Smooth muscle cell (in vitro differentiated cells): ENCODE data around the gene FOCAD. TPM values are rescaled to one million over a fixed set of nuclear protein-coding genes. Genes with fewer than 3 reads are reported as not detected.

ENCODE experiments used
- DNase-seq: peaks from one replicate; lab custom pipeline; 2025; ENCODE audit not compliant: unreplicated experiment; lab: John Stamatoyannopoulos, UW
- H2AFZ ChIP-seq: fragments of 200-600 bp; sonication (generic); 2 replicates; pipeline ENCODE4 v1.6.0; 2016; ENCODE audit warnings: antibody characterized with exemption, low read depth, mild to moderate bottlenecking
- H3F3A ChIP-seq: fragments of 200-600 bp; sonication (generic); 2 replicates; pipeline ENCODE4 v1.6.0; 2017; ENCODE audit warnings: antibody characterized with exemption, low read depth
- H3K27ac ChIP-seq: fragments of 200-600 bp; sonication (generic); 2 replicates; pipeline ENCODE4 v1.5.1; 2016; ENCODE audit warnings: low read depth, mild to moderate bottlenecking
- H3K27me3 ChIP-seq: fragments of 200-600 bp; sonication (generic); 2 replicates; pipeline ENCODE4 v1.6.1; 2016; ENCODE audit warnings: low read depth, mild to moderate bottlenecking
- H3K36me3 ChIP-seq: fragments of 200-600 bp; sonication (generic); 2 replicates; pipeline ENCODE4 v1.5.1; 2016; ENCODE audit warnings: low read depth
- H3K4me1 ChIP-seq: fragments of 200-600 bp; sonication (generic); 2 replicates; pipeline ENCODE4 v1.5.1; 2016; ENCODE audit warnings: low read depth
- H3K4me2 ChIP-seq: fragments of 200-600 bp; sonication (generic); 2 replicates; pipeline ENCODE4 v1.6.0; 2016; ENCODE audit warnings: mild to moderate bottlenecking
- H3K4me3 ChIP-seq: fragments of 200-600 bp; sonication (generic); 2 replicates; pipeline ENCODE4 v1.5.1; 2016; ENCODE audit warnings: mild to moderate bottlenecking
- H3K79me2 ChIP-seq: fragments of 200-600 bp; sonication (generic); 2 replicates; pipeline ENCODE4 v1.6.0; 2016; ENCODE audit warnings: low read depth, mild to moderate bottlenecking
- H3K9ac ChIP-seq: fragments of 200-600 bp; sonication (generic); 2 replicates; pipeline ENCODE4 v1.6.0; 2016; ENCODE audit warnings: low read depth
- H3K9me3 ChIP-seq: fragments of 200-600 bp; sonication (generic); replicated peaks from 2 replicates; pipeline ENCODE4 v1.5.1; 2016; ENCODE audit warnings: low read depth
- H4K20me1 ChIP-seq: fragments of 200-600 bp; sonication (generic); 2 replicates; pipeline ENCODE4 v1.6.0; 2016; ENCODE audit warnings: low read depth
- WGBS: methylation state at CpG from one replicate; pipeline ENCODE4 v1.1.7; 2016; ENCODE audit warnings: low lambda C conversion rate; 5-methylcytosine and 5-hydroxymethylcytosine counted together
- polyA plus RNA-seq: library from polyadenylated mRNA; unstranded; fragments of >200 nt; fragmentation: Nextera tagmentation; extraction: Ambion mirVana; gene quantifications from 2 replicates; pipeline ENCODE4 v1.2.1, GENCODE V29; 2016
- total RNA-seq: library from RNA; depleted of rRNA; stranded (reverse); fragments of >200 nt; gene quantifications from 2 replicates; pipeline ENCODE4 v1.2.3, GENCODE V29; 2014
- TF ChIP-seq, protein P1 (sequence below): fragments of 200-600 bp; sonication (generic); IDR thresholded peaks from 2 replicates; pipeline ENCODE4 v1.5.1; 2017; ENCODE audit warnings: borderline replicate concordance, mild to moderate bottlenecking, antibody characterized with exemption; ENCODE audit not compliant: insufficient read depth, poor library complexity, severe bottlenecking

Gene FOCAD
- total and polyA plus RNA-seq, 2 experiments from 2014 or later: 31.0 to 106 TPM

DNA sequence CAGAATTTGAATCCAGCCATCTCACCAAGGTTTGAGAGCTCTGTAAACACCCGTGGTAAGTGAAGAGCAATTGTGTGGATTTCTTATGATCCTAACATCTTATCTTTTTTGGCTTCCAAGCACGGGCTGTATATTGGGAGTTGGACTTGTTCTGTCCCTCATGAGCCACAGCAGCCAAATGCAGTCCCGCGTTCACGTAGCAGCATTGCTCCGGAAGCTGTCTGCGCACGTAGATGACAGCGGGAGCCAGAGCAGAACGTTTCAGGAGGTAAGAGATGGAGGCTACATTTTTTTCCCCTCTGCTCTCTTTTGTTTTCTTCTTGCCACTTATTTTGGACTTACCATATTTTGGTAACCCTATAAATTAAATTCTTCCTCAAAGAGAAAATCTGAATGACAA lies 260.4 kb downstream of the FOCAD start:
- TF ChIP-seq, protein P1, sequence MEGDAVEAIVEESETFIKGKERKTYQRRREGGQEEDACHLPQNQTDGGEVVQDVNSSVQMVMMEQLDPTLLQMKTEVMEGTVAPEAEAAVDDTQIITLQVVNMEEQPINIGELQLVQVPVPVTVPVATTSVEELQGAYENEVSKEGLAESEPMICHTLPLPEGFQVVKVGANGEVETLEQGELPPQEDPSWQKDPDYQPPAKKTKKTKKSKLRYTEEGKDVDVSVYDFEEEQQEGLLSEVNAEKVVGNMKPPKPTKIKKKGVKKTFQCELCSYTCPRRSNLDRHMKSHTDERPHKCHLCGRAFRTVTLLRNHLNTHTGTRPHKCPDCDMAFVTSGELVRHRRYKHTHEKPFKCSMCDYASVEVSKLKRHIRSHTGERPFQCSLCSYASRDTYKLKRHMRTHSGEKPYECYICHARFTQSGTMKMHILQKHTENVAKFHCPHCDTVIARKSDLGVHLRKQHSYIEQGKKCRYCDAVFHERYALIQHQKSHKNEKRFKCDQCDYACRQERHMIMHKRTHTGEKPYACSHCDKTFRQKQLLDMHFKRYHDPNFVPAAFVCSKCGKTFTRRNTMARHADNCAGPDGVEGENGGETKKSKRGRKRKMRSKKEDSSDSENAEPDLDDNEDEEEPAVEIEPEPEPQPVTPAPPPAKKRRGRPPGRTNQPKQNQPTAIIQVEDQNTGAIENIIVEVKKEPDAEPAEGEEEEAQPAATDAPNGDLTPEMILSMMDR: no peak
- H3K4me1 ChIP-seq: no peaks in the 10 kb centered on the region
- WGBS: 92% methylated on average over 10 of the region's 10 CpGs
- no peaks in the 10 kb centered on the region for H3K36me3 ChIP-seq
- no peak overlapping the region for H3K9ac ChIP-seq
- no peak overlapping the region for H3K27ac ChIP-seq
- H3F3A ChIP-seq: peaks cover 4% of the 10 kb centered on the region
- peaks cover 5% of the 10 kb centered on the region for H4K20me1 ChIP-seq
- H3K4me3 ChIP-seq: no peak overlapping the region
- H3K79me2 ChIP-seq: no peaks in the 10 kb centered on the region
- DNase-seq: no peak
- no peaks in the 10 kb centered on the region for H3K9me3 ChIP-seq
- no peaks in the 10 kb centered on the region for H3K27me3 ChIP-seq
- no peak overlapping the region for H3K4me2 ChIP-seq
- H2AFZ ChIP-seq: no peak overlapping the region

DNA sequence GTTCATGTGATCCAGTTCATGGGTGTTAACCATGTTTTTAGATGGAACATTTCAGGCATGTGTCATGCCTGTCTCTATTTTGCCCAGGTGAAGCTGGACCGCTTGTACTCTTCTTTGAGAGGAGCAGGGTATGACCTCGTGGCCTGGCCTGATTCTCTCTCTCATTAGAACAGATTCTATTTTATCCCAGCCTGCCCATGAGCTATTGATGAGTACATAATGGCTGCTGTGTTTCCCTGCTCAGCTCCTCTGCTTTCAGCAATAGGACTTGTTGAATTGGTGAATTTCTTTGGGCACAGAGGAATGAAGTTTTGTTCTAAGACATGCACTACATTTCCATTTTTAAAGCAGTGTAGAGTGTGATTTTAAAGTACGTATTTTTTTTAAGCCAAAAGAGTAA lies 261.2 kb downstream of the FOCAD start:
- TF ChIP-seq, protein P1: no peak
- WGBS: 98% methylated on average over 3 of the region's 3 CpGs
- peaks cover 4% of the 10 kb centered on the region for H4K20me1 ChIP-seq
- no peak overlapping the region for H2AFZ ChIP-seq
- H3K4me3 ChIP-seq: no peak overlapping the region
- no peak for DNase-seq
- H3K79me2 ChIP-seq: no peaks in the 10 kb centered on the region
- H3K4me1 ChIP-seq: no peaks in the 10 kb centered on the region
- H3K4me2 ChIP-seq: no peak overlapping the region
- H3K36me3 ChIP-seq: no peaks in the 10 kb centered on the region
- no peaks in the 10 kb centered on the region for H3K27me3 ChIP-seq
- no peak overlapping the region for H3K27ac ChIP-seq
- peaks cover 3% of the 10 kb centered on the region for H3F3A ChIP-seq
- no peak overlapping the region for H3K9ac ChIP-seq
- H3K9me3 ChIP-seq: no peaks in the 10 kb centered on the region

DNA sequence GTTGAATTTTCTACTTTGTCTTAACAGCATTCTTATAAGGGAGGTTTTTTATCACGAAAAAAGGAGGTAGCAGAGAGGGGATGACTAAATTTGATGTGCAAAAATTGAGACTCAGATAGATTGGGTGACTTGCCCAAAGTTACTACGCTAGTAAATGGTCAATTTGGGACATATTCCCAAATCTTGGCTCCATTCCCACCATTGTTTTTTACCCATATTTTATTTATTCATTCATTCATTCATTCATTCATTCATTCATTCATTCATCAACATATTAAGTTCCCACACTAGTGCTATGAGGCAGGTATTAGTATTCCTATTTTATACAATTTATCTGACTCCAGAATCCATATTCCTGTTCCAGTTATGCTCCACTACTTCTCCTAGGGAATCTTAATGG lies 261.8 kb downstream of the FOCAD start:
- no peak overlapping the region for H3K27ac ChIP-seq
- WGBS: 93% methylated on average over 2 of the region's 2 CpGs
- no peaks in the 10 kb centered on the region for H3K36me3 ChIP-seq
- no peaks in the 10 kb centered on the region for H3K9me3 ChIP-seq
- no peak overlapping the region for H3K9ac ChIP-seq
- no peaks in the 10 kb centered on the region for H4K20me1 ChIP-seq
- H3F3A ChIP-seq: no peaks in the 10 kb centered on the region
- no peaks in the 10 kb centered on the region for H3K79me2 ChIP-seq
- no peaks in the 10 kb centered on the region for H3K4me1 ChIP-seq
- H3K4me3 ChIP-seq: no peak overlapping the region
- TF ChIP-seq, protein P1: no peak
- no peak overlapping the region for H3K4me2 ChIP-seq
- H2AFZ ChIP-seq: no peak overlapping the region
- no peaks in the 10 kb centered on the region for H3K27me3 ChIP-seq
- DNase-seq: no peak

DNA sequence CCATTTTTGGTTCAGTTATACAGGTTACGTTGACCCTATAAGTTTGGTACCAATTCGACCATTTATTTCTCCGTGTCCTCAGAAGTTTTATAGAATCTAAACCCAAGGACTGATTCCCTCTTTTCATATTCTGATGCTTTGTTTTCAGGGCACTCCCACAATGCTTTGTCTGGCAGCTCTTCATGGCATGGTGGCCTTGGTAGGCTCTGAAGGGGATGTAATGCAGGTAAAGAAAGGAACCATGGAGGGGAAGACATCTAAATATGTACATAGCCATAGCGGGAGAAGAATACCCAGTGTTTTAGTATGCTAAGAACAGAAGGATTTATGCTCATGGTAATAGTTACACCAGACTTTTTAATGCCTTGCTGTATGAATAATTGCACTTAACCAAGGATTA lies 264.6 kb downstream of the FOCAD start:
- Histone ChIP-seq H3K4me2 (no peak overlapping the region), H2AFZ (no peak overlapping the region), H3K4me3 (no peak overlapping the region), H4K20me1 (no peaks in the 10 kb centered on the region), H3K79me2 (no peaks in the 10 kb centered on the region), H3K27me3 (no peaks in the 10 kb centered on the region), H3K27ac (no peak overlapping the region), H3F3A (no peaks in the 10 kb centered on the region), H3K36me3 (no peaks in the 10 kb centered on the region), H3K9ac (no peak overlapping the region), H3K4me1 (no peaks in the 10 kb centered on the region), H3K9me3 (no peaks in the 10 kb centered on the region)
- 85% methylated on average over 4 of the region's 4 CpGs for WGBS
- no peak for DNase-seq
- TF ChIP-seq, protein P1: no peak
